Astrocyte (in vitro differentiated cells and primary cell): Measurements from ENCODE around the gene SYTL1. TPM values are rescaled to one million over a fixed set of nuclear protein-coding genes. Genes with fewer than 3 reads are reported as not detected.
A peak's percentile ranks its signal among the peaks of the same experiment; 100 is the strongest.

ENCODE experiments used
- DNase-seq: peaks from one replicate; pipeline ENCODE4 v3.0.0-alpha.2; 2010; ENCODE audit warnings: low read depth
- FAIRE-seq: peaks from 2 replicates; lab custom pipeline; 2011; peaks lifted over from hg19 to GRCh38; lab: Jason Lieb, UNC
- H2AFZ ChIP-seq: 2 replicates; pipeline ENCODE4 v1.6.0; 2012; ENCODE audit warnings: low read depth, low read length, inconsistent platforms
- H3K27ac ChIP-seq: 2 replicates; pipeline ENCODE4 v1.5.1; 2011; ENCODE audit warnings: low read depth, low read length, inconsistent platforms
- H3K27me3 ChIP-seq: 2 replicates; pipeline ENCODE4 v1.6.0; 2011; ENCODE audit warnings: low read length, inconsistent platforms; ENCODE audit not compliant: insufficient read depth
- H3K36me3 ChIP-seq: 2 replicates; pipeline ENCODE4 v1.5.1; 2011; ENCODE audit warnings: low read length, inconsistent platforms; ENCODE audit not compliant: insufficient read depth
- H3K4me1 ChIP-seq: 2 replicates; pipeline ENCODE4 v1.5.1; 2011; ENCODE audit warnings: low read length, inconsistent platforms; ENCODE audit not compliant: insufficient read depth
- H3K4me2 ChIP-seq: 2 replicates; pipeline ENCODE4 v1.6.0; 2012; ENCODE audit warnings: low read length, inconsistent platforms
- H3K4me3 ChIP-seq: 2 replicates; pipeline ENCODE4 v1.5.1; 2011; ENCODE audit warnings: low read depth, mild to moderate bottlenecking, low read length, inconsistent platforms; ENCODE audit not compliant: insufficient read depth
- H3K79me2 ChIP-seq: 2 replicates; pipeline ENCODE4 v1.6.0; 2012; ENCODE audit warnings: mild to moderate bottlenecking, low read length, inconsistent platforms; ENCODE audit not compliant: insufficient read depth
- H3K9ac ChIP-seq: 2 replicates; pipeline ENCODE4 v1.6.0; 2012; ENCODE audit warnings: mild to moderate bottlenecking, low read length, inconsistent platforms
- H3K9me3 ChIP-seq: 2 replicates; pipeline ENCODE4 v1.5.1; 2012; ENCODE audit warnings: low read depth, mild to moderate bottlenecking, low read length, inconsistent platforms; ENCODE audit not compliant: insufficient read depth
- H4K20me1 ChIP-seq: 2 replicates; pipeline ENCODE4 v1.6.0; 2012; ENCODE audit warnings: low read length, inconsistent platforms; ENCODE audit not compliant: insufficient read depth
- H3K27ac Mint-ChIP-seq: one replicate; pipeline ENCODE4 v1.8.0; 2021; ENCODE audit warnings: mild to moderate bottlenecking, mixed read lengths; ENCODE audit not compliant: unreplicated experiment
- H3K27me3 Mint-ChIP-seq: one replicate; pipeline ENCODE4 v1.8.0; 2021; ENCODE audit warnings: low read depth, mixed read lengths; ENCODE audit not compliant: unreplicated experiment
- H3K36me3 Mint-ChIP-seq: one replicate; pipeline ENCODE4 v1.8.0; 2021; ENCODE audit warnings: low read depth, mixed read lengths; ENCODE audit not compliant: unreplicated experiment
- H3K4me1 Mint-ChIP-seq: one replicate; pipeline ENCODE4 v1.8.0; 2021; ENCODE audit warnings: low read depth, mixed read lengths; ENCODE audit not compliant: unreplicated experiment
- H3K4me3 Mint-ChIP-seq: one replicate; pipeline ENCODE4 v1.8.0; 2021; ENCODE audit warnings: mild to moderate bottlenecking, moderate library complexity, mixed read lengths; ENCODE audit not compliant: unreplicated experiment
- H3K9me3 Mint-ChIP-seq: one replicate; pipeline ENCODE4 v1.8.0; 2021; ENCODE audit warnings: mild to moderate bottlenecking, mixed read lengths; ENCODE audit not compliant: unreplicated experiment
- EZH2 ChIP-seq: IDR thresholded peaks from 2 replicates; pipeline ENCODE4 v1.6.1; 2012; ENCODE audit warnings: mild to moderate bottlenecking, low read length, inconsistent platforms; ENCODE audit not compliant: insufficient read depth
- total RNA-seq: library from RNA; stranded (reverse); gene quantifications from 2 replicates; pipeline ENCODE4 v1.2.1, GENCODE V29; 2021
- TF ChIP-seq, protein P1 (sequence below): IDR thresholded peaks from 2 replicates; pipeline ENCODE4 v1.5.1; 2011; ENCODE audit warnings: low read depth, mild to moderate bottlenecking, inconsistent platforms, low read length, moderate library complexity; ENCODE audit not compliant: insufficient read depth

The SYTL1 gene
- total RNA-seq, 1 donor from 2014 or later: 10.7 TPM

- Mint-ChIP-seq H3K4me1 (no peaks in the 10 kb centered on the region), H3K9me3 (no peaks in the 10 kb centered on the region), H3K27me3 (peaks cover 33% of the 10 kb centered on the region), H3K36me3 (peaks cover 37% of the 10 kb centered on the region), H3K27ac (no peak overlapping the region), H3K4me3 (no peak overlapping the region)
- Histone ChIP-seq H4K20me1 (no peaks in the 10 kb centered on the region), H3K4me2 (no peak overlapping the region), H3K27me3 (no peaks in the 10 kb centered on the region), H3K9me3 (no peaks in the 10 kb centered on the region), H3K9ac (no peak overlapping the region), H3K79me2 (no peaks in the 10 kb centered on the region), H3K36me3 (peaks cover 3% of the 10 kb centered on the region), H3K4me3 (no peak overlapping the region), H2AFZ (no peak overlapping the region), H3K27ac (no peak overlapping the region), H3K4me1 (no peaks in the 10 kb centered on the region)
- DNase-seq (no peak), FAIRE-seq (no peak)
- TF ChIP-seq, protein P1, sequence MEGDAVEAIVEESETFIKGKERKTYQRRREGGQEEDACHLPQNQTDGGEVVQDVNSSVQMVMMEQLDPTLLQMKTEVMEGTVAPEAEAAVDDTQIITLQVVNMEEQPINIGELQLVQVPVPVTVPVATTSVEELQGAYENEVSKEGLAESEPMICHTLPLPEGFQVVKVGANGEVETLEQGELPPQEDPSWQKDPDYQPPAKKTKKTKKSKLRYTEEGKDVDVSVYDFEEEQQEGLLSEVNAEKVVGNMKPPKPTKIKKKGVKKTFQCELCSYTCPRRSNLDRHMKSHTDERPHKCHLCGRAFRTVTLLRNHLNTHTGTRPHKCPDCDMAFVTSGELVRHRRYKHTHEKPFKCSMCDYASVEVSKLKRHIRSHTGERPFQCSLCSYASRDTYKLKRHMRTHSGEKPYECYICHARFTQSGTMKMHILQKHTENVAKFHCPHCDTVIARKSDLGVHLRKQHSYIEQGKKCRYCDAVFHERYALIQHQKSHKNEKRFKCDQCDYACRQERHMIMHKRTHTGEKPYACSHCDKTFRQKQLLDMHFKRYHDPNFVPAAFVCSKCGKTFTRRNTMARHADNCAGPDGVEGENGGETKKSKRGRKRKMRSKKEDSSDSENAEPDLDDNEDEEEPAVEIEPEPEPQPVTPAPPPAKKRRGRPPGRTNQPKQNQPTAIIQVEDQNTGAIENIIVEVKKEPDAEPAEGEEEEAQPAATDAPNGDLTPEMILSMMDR: no peak
- no peak for TF ChIP-seq EZH2
These were observed 17.1 kb downstream of the SYTL1 start for GRCh38 chr1:27358928-27359313.

DNA sequence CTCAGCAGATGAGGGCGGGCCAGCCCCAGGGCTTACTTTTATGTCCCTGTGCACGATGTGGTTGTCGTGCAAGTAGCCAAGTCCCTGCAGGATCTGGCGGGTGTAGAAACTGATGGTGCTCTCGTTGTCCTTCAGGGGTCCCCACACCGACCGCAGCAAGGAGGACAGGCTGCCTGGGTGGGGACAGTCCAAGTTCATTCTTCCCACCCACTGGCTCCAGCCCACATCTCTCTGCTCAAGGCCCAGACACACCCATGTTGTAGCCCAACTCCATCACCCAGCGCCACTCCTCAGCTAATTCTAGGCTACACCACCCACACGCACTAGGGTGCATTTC is 18.0 kb downstream of the SYTL1 start:
- no peak for FAIRE-seq
- Histone ChIP-seq H3K4me3 (no peak overlapping the region), H2AFZ (no peak overlapping the region)

More for the DNA sequence above, 18.0 kb downstream of the SYTL1 start:
- no peak for DNase-seq
- H3K27me3 ChIP-seq: no peaks in the 10 kb centered on the region
- TF ChIP-seq, protein P1: no peak
- no peak for TF ChIP-seq EZH2
- Mint-ChIP-seq H3K36me3 (peaks cover 37% of the 10 kb centered on the region), H3K27ac (no peak overlapping the region), H3K4me3 (peak overlapping the region; percentile 50), H3K27me3 (peaks cover 33% of the 10 kb centered on the region), H3K9me3 (no peaks in the 10 kb centered on the region), H3K4me1 (no peaks in the 10 kb centered on the region)
- H3K79me2 ChIP-seq: no peaks in the 10 kb centered on the region
- peaks cover under 1% of the 10 kb centered on the region for H3K4me1 ChIP-seq
- no peaks in the 10 kb centered on the region for H3K9me3 ChIP-seq
- no peaks in the 10 kb centered on the region for H4K20me1 ChIP-seq
- H3K4me2 ChIP-seq: peak overlapping the region; percentile 71
- no peak overlapping the region for H3K9ac ChIP-seq
- H3K36me3 ChIP-seq: peaks cover 3% of the 10 kb centered on the region
- no peak overlapping the region for H3K27ac ChIP-seq
